ENCODE data around the gene TSC22D1.
"Not testable (repeated sequence)": the region's sequence is repeated elsewhere in the genome, so short reads cannot be mapped to it uniquely, and the experiment has no call there.

Gene TSC22D1

GRCh38 chr13:44498502-44498901, 77.6 kb downstream of the TSC22D1 start:
- DNase-seq = no peak

GRCh38 chr13:44497801-44498200, 78.3 kb downstream of the TSC22D1 start:
- no peak for DNase-seq

- DNase-seq = no peak
Measured at GRCh38 chr13:44493213-44493812, 82.8 kb downstream of the TSC22D1 start.

- no peak for DNase-seq
Measured at GRCh38 chr13:44489751-44490150, 86.4 kb downstream of the TSC22D1 start.

- DNase-seq = no peak
Measured at GRCh38 chr13:44487989-44488388, 88.1 kb downstream of the TSC22D1 start.

GRCh38 chr13:44484562-44485138, 91.5 kb downstream of the TSC22D1 start:
- no peak for DNase-seq

GRCh38 chr13:44474122-44474910, 101.8 kb downstream of the TSC22D1 start:
- DNase-seq = peak in 1 of 2 experiments; percentile 19

- no peak for DNase-seq
Measured at GRCh38 chr13:44471686-44472085, 104.4 kb downstream of the TSC22D1 start.

- peak in 1 of 2 experiments; percentile 67 for DNase-seq
Measured at GRCh38 chr13:44470638-44471562, 105.2 kb downstream of the TSC22D1 start.

GRCh38 chr13:44468874-44469273, 107.3 kb downstream of the TSC22D1 start:
- DNase-seq = no peak

- DNase-seq = no peak
Measured at GRCh38 chr13:44465318-44465717, 110.8 kb downstream of the TSC22D1 start.

GRCh38 chr13:44464471-44464870, 111.7 kb downstream of the TSC22D1 start:
- DNase-seq = no peak

- peak; percentile 48 to 52 for DNase-seq
Measured at GRCh38 chr13:44463759-44464158, 112.4 kb downstream of the TSC22D1 start.

GRCh38 chr13:44459674-44460073, 116.5 kb downstream of the TSC22D1 start:
- DNase-seq = no peak

GRCh38 chr13:44458313-44458975, 117.7 kb downstream of the TSC22D1 start:
- DNase-seq = no peak

- DNase-seq = not testable (repeated sequence)
Measured at GRCh38 chr13:44456212-44456611, 119.9 kb downstream of the TSC22D1 start.

- DNase-seq = no peak
Measured at GRCh38 chr13:44455769-44456168, 120.4 kb downstream of the TSC22D1 start.

- no peak for DNase-seq
Measured at GRCh38 chr13:44453881-44454280, 122.2 kb downstream of the TSC22D1 start.

- DNase-seq = no peak
Measured at GRCh38 chr13:44453069-44453468, 123.1 kb downstream of the TSC22D1 start.

GRCh38 chr13:44452418-44452817, 123.7 kb downstream of the TSC22D1 start:
- no peak for DNase-seq

- DNase-seq = no peak
Measured at GRCh38 chr13:44451651-44452050, 124.5 kb downstream of the TSC22D1 start.

GRCh38 chr13:44451126-44451525, 125.0 kb downstream of the TSC22D1 start:
- no peak for DNase-seq

Data from NCI-H526 (cell line).